Endothelial cell of umbilical vein (primary cell): ENCODE measurements around the gene CCDC187. TPM values are rescaled to one million over a fixed set of nuclear protein-coding genes. Genes with fewer than 3 reads are reported as not detected.

Source experiments
- BruUV-seq: library from RNA; stranded (reverse); fragments of 400-500 nt; replicated peaks from 2 replicates; lab custom pipeline; 2021; lab: Mats Ljungman, UMichigan
- CTCF ChIA-PET: fragments of 300-600, 350-600 bp; sonication (Branson Sonifier 250); formaldehyde crosslinking; loops from one replicate; lab custom pipeline; 2021; ENCODE audit warnings: antibody characterized with exemption, inconsistent platforms; lab: Charles Lee
- POLR2A ChIA-PET: fragments of 300-600, 350-600 bp; sonication (Branson Sonifier 250); formaldehyde crosslinking; loops from one replicate; lab custom pipeline; 2021; ENCODE audit warnings: antibody characterized with exemption, inconsistent platforms; lab: Charles Lee
- DNase-seq: peaks from one replicate; pipeline ENCODE4 v3.0.0-alpha.2; 2011; ENCODE audit warnings: low read depth, low spot score
- FAIRE-seq: peaks from 2 replicates; lab custom pipeline; 2011; peaks lifted over from hg19 to GRCh38; lab: Jason Lieb, UNC
- H2AFZ ChIP-seq: 2 replicates; pipeline ENCODE4 v1.6.0; 2012; ENCODE audit warnings: low read depth, low read length, control low read depth, inconsistent platforms
- H3K27ac ChIP-seq: 2 replicates; pipeline ENCODE4 v1.5.1; 2011; ENCODE audit warnings: low read depth, mild to moderate bottlenecking, control low read depth, low read length, moderate library complexity; ENCODE audit not compliant: insufficient read depth
- H3K27me3 ChIP-seq, 2 experiments: 2 replicates each; pipeline versions ENCODE4 v1.6.0 to v1.6.1; 2011; ENCODE audit warnings: low read length in 2 of 2, mixed read lengths in 1 of 2; ENCODE audit not compliant: control insufficient read depth in 2 of 2, insufficient read depth in 2 of 2
- H3K36me3 ChIP-seq, 2 experiments: 2 replicates in 1 of 2; 3 replicates in 1 of 2; pipeline ENCODE4 v1.5.1; 2011; ENCODE audit warnings: low read length in 2 of 2, mild to moderate bottlenecking in 1 of 2, moderate library complexity in 1 of 2; ENCODE audit not compliant: control insufficient read depth in 2 of 2, insufficient read depth in 2 of 2; ENCODE audit errors: extremely low read depth in 1 of 2
- H3K4me1 ChIP-seq: 3 replicates; pipeline ENCODE4 v1.5.1; 2011; ENCODE audit warnings: mild to moderate bottlenecking, low read length; ENCODE audit not compliant: control insufficient read depth, insufficient read depth; ENCODE audit errors: extremely low read depth
- H3K4me2 ChIP-seq: 2 replicates; pipeline ENCODE4 v1.6.1; 2011; ENCODE audit warnings: low read length, control low read depth, mixed read lengths; ENCODE audit not compliant: insufficient read depth
- H3K4me3 ChIP-seq, 3 experiments: fragments of 200-600 bp in 1 of 3; sonication (generic), shearing (Covaris generic) in 1 of 3; replicated peaks in 1 of 3; 2 replicates each; pipeline ENCODE4 v1.5.1; 2011 to 2016; ENCODE audit warnings: control low read depth in 3 of 3, low read length in 3 of 3, mild to moderate bottlenecking in 2 of 3, inconsistent platforms in 1 of 3, low read depth in 1 of 3, moderate library complexity in 1 of 3; ENCODE audit not compliant: insufficient read depth in 1 of 3
- H3K79me2 ChIP-seq: 2 replicates; pipeline ENCODE4 v1.6.0; 2012; ENCODE audit warnings: low read length, inconsistent platforms; ENCODE audit not compliant: control insufficient read depth, insufficient read depth
- H3K9ac ChIP-seq: replicated peaks from 2 replicates; pipeline ENCODE3; 2011; ENCODE audit warnings: low read length, control low read depth; ENCODE audit not compliant: insufficient read depth; ENCODE audit errors: extremely low read depth
- H3K9me1 ChIP-seq: replicated peaks from 3 replicates; pipeline ENCODE4 v1.6.0; 2011; ENCODE audit warnings: mild to moderate bottlenecking, low read length; ENCODE audit not compliant: control insufficient read depth, insufficient read depth; ENCODE audit errors: extremely low read depth
- H3K9me3 ChIP-seq: replicated peaks from 2 replicates; pipeline ENCODE4 v1.5.1; 2012; ENCODE audit warnings: low read length, inconsistent platforms; ENCODE audit not compliant: control insufficient read depth, insufficient read depth
- H4K20me1 ChIP-seq: replicated peaks from 2 replicates; pipeline ENCODE3; 2011; ENCODE audit warnings: mild to moderate bottlenecking, low read length; ENCODE audit not compliant: control insufficient read depth, insufficient read depth; ENCODE audit errors: extremely low read depth
- EZH2 ChIP-seq: IDR thresholded peaks from 2 replicates; pipeline ENCODE4 v1.6.1; 2012; ENCODE audit warnings: borderline replicate concordance, low read depth, mild to moderate bottlenecking, moderate library complexity, low read length, inconsistent platforms; ENCODE audit not compliant: severe bottlenecking
- FOS ChIP-seq: IDR thresholded peaks from 2 replicates; pipeline ENCODE4 v1.6.1; 2011; ENCODE audit warnings: mild to moderate bottlenecking, low read length, moderate library complexity, borderline replicate concordance; ENCODE audit not compliant: insufficient read depth
- GATA2 ChIP-seq: IDR thresholded peaks from 2 replicates; pipeline ENCODE4 v1.7.0; 2011; ENCODE audit warnings: low read depth, mild to moderate bottlenecking, moderate library complexity, mixed read lengths, low read length; ENCODE audit not compliant: insufficient read length, insufficient read depth
- JUN ChIP-seq: IDR thresholded peaks from 2 replicates; pipeline ENCODE4 v1.6.1; 2011; ENCODE audit warnings: borderline replicate concordance, low read depth; ENCODE audit not compliant: insufficient read length, insufficient read depth
- MYC ChIP-seq: IDR thresholded peaks from one replicate; pipeline ENCODE4 v1.6.1; 2011; ENCODE audit warnings: mild to moderate bottlenecking, low read depth, low read length
- POLR2A ChIP-seq: IDR thresholded peaks from 2 replicates; pipeline ENCODE4 v1.6.1; 2012; ENCODE audit warnings: low read depth, mild to moderate bottlenecking, control low read depth, low read length
- POLR2AphosphoS5 ChIP-seq: IDR thresholded peaks from 2 replicates; pipeline ENCODE4 v1.6.1; 2012; ENCODE audit warnings: low read depth, mild to moderate bottlenecking, control low read depth, low read length, moderate library complexity; ENCODE audit not compliant: insufficient read depth
- dilution Hi-C: fragments of 300-500 bp; cut with MboI; formaldehyde crosslinking; loops from one replicate; pipeline ENCODE4 v1.15.0; 2019; ENCODE audit warnings: low sequenced_read_pairs; ENCODE audit not compliant: extremely low pct_ligation_motif_present
- intact Hi-C: fragments of 100-400 bp; cut with micrococcal nuclease; formaldehyde crosslinking; loops from one replicate; pipeline ENCODE4 v1.10.0; 2022
- polyA plus RNA-seq, 4 experiments: library from polyadenylated mRNA; depleted of rRNA in 3 of 4; stranded (reverse) in 3 of 4; unstranded in 1 of 4; fragments of >200 nt; gene quantifications; 2 replicates each; pipeline versions ENCODE4 v1.2.1 to v1.2.3, GENCODE V29; 2011 to 2012; ENCODE audit warnings: missing spikeins in 1 of 4
- total RNA-seq: library from RNA; stranded (reverse); gene quantifications from 2 replicates; pipeline ENCODE4 v1.2.3, GENCODE V29; 2021
- TF ChIP-seq, protein P1 (sequence below), 2 donors: IDR thresholded peaks; 1 replicate in 1 of 2; 2 replicates in 1 of 2; pipeline ENCODE4 v1.5.1; 2011; ENCODE audit warnings: low read length in 2 of 2, mild to moderate bottlenecking in 2 of 2, moderate library complexity in 2 of 2, control low read depth in 1 of 2, inconsistent platforms in 1 of 2, low read depth in 1 of 2; ENCODE audit not compliant: insufficient read depth in 1 of 2; ENCODE audit errors: extremely low read depth in 1 of 2
- TF ChIP-seq, protein P2 (sequence below): IDR thresholded peaks from 2 replicates; pipeline ENCODE4 v1.6.1; 2011; ENCODE audit not compliant: insufficient read depth, insufficient read length

The CCDC187 gene
- total and polyA plus RNA-seq, 2 donors (not counting 3 experiments of a cell fraction or from before 2014, with no cell fraction given) = not detected

DNA sequence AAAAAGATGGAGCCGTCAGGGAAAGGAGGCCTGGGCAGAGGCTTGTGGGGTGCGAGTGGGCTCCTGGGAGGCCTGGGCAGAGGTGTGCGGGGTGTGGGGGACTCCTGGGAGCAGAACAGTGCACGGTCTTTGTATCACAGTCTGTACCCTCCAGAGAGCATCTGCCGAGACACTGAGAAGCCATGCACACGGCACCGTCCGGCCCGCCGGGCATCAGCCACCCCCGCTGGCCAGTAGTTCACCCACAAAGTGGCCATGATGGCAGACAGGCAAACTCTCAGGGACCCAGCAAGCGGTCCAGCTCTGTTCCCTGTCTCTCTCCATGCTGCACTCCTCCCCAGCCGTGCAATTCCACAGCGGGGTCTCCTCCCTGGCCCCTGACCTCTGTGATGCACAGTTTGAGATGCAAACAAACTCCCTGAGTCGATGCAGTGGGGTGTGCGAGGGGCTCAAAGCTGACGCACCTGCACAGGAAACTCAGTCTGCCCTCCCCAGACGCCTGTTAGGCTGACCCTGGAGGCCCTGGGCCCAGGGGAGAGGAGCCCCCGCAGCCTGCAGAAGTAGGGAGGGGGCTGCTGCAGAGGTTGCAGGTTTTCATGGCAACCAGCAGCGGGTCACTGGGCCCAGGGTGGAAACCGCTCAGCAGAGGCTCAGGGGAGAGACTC is 14.3 kb upstream of the CCDC187 start:
- intact Hi-C loops = no loop called here
- CTCF ChIA-PET = interaction anchor here (1.0 to 1.3 kb wide), 2 partner anchors 8 to 45 kb away, joined by 3 to 4 read pairs; partner anchors contain the start of gene DNLZ
- DNase-seq = no peak

More for the DNA sequence above, 14.3 kb upstream of the CCDC187 start:
- POLR2A ChIA-PET = no interaction called here
- Histone ChIP-seq H3K9me1 (no peaks in the 10 kb centered on the region), H3K4me3 (no peak overlapping the region), H3K27ac (no peak overlapping the region), H3K9ac (no peak overlapping the region), H4K20me1 (no peaks in the 10 kb centered on the region), H3K4me1 (no peaks in the 10 kb centered on the region), H3K79me2 (no peaks in the 10 kb centered on the region), H2AFZ (no peak overlapping the region), H3K27me3 (no peaks in the 10 kb centered on the region), H3K36me3 (no peaks in the 10 kb centered on the region), H3K4me2 (no peak overlapping the region), H3K9me3 (no peaks in the 10 kb centered on the region)
- no peak for FAIRE-seq
- TF ChIP-seq GATA2 = no peak
- no peak for TF ChIP-seq POLR2AphosphoS5
- no peak for TF ChIP-seq JUN
- TF ChIP-seq EZH2 = no peak
- TF ChIP-seq, protein P1, sequence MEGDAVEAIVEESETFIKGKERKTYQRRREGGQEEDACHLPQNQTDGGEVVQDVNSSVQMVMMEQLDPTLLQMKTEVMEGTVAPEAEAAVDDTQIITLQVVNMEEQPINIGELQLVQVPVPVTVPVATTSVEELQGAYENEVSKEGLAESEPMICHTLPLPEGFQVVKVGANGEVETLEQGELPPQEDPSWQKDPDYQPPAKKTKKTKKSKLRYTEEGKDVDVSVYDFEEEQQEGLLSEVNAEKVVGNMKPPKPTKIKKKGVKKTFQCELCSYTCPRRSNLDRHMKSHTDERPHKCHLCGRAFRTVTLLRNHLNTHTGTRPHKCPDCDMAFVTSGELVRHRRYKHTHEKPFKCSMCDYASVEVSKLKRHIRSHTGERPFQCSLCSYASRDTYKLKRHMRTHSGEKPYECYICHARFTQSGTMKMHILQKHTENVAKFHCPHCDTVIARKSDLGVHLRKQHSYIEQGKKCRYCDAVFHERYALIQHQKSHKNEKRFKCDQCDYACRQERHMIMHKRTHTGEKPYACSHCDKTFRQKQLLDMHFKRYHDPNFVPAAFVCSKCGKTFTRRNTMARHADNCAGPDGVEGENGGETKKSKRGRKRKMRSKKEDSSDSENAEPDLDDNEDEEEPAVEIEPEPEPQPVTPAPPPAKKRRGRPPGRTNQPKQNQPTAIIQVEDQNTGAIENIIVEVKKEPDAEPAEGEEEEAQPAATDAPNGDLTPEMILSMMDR (IDR thresholded peaks at IDR 0.05; ENCODE audit: extremely low read depth in 1 of 2, insufficient read depth in 1 of 2, low read depth in 1 of 2, low read length in 2 of 2) = no peak
- TF ChIP-seq, protein P2, sequence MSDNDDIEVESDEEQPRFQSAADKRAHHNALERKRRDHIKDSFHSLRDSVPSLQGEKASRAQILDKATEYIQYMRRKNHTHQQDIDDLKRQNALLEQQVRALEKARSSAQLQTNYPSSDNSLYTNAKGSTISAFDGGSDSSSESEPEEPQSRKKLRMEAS = no peak
- no peak for TF ChIP-seq MYC
- TF ChIP-seq POLR2A = no peak
- no peak for TF ChIP-seq FOS
- BruUV-seq = no TSS peak
- dilution Hi-C loops = no loop called here
